ENCODE measurements around the gene C6orf52. TPM values are rescaled to one million over a fixed set of nuclear protein-coding genes. Genes with fewer than 3 reads are reported as not detected.
"Not testable (repeated sequence)": the region's sequence is repeated elsewhere in the genome, so short reads cannot be mapped to it uniquely, and the experiment has no call there.

Gene C6orf52
- 3.5 and 4.8 TPM in 2 replicates for total RNA-seq
- long read RNA-seq: 0 reads

- TF ChIP-seq, protein P1, sequence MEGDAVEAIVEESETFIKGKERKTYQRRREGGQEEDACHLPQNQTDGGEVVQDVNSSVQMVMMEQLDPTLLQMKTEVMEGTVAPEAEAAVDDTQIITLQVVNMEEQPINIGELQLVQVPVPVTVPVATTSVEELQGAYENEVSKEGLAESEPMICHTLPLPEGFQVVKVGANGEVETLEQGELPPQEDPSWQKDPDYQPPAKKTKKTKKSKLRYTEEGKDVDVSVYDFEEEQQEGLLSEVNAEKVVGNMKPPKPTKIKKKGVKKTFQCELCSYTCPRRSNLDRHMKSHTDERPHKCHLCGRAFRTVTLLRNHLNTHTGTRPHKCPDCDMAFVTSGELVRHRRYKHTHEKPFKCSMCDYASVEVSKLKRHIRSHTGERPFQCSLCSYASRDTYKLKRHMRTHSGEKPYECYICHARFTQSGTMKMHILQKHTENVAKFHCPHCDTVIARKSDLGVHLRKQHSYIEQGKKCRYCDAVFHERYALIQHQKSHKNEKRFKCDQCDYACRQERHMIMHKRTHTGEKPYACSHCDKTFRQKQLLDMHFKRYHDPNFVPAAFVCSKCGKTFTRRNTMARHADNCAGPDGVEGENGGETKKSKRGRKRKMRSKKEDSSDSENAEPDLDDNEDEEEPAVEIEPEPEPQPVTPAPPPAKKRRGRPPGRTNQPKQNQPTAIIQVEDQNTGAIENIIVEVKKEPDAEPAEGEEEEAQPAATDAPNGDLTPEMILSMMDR (IDR thresholded peaks at IDR 0.05; ENCODE audit: unreplicated experiment): no peak
- peak within 1 kb of the TSS; percentile 100 for H3K27ac Mint-ChIP-seq
- DNase-seq (ENCODE audit: low spot score, unreplicated experiment): peak; percentile 66
- H3K4me3 Mint-ChIP-seq (ENCODE audit: low read depth): peak within 1 kb of the TSS; percentile 97
- H3K4me1 Mint-ChIP-seq (ENCODE audit: low read depth): peaks cover 40% of the 10 kb centered on the region
- H3K9me3 Mint-ChIP-seq (ENCODE audit: low read depth): no peaks in the 10 kb centered on the region
- peaks cover 2% of the 10 kb centered on the region for H3K36me3 Mint-ChIP-seq (ENCODE audit: insufficient read depth)
- no peaks in the 10 kb centered on the region for H3K27me3 Mint-ChIP-seq
Observed at GRCh38 chr6:10694302-10695085, at the start of gene C6orf52, which contains the start of gene PAK1IP1. Gene C6orf52 (minus strand): TSS chr6:10694616. CDS start chr6:10687550, 7,066 bp downstream. Gene PAK1IP1 (plus strand): TSS chr6:10694972. CDS start chr6:10694986, 14 bp downstream.

DNA sequence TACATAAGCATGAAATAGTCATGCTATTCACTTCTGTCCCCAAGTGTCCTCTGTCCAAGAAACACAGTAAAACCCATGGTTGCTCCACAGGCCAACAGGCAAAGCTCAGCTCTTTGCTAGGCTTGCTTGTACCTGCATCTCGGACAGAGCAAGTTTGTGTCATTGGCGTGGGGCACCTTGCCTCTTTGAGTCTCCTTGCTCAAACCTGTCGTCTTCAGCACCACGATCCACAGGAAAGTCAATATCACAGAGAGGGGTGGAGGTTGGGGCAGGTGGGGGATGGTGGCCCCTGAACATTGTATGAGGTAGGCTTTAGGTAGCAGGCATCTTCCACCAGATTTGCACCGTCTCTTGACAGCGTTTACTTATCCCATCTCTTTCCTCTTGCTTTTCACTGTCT, 49.1 kb upstream of the C6orf52 start:
- Mint-ChIP-seq H3K36me3 (ENCODE audit: insufficient read depth) (peaks cover 3% of the 10 kb centered on the region), H3K4me1 (ENCODE audit: low read depth) (peaks cover 8% of the 10 kb centered on the region), H3K4me3 (ENCODE audit: low read depth) (no peak overlapping the region), H3K9me3 (ENCODE audit: low read depth) (no peaks in the 10 kb centered on the region), H3K27me3 (no peaks in the 10 kb centered on the region), H3K27ac (no peak overlapping the region)
- no peak for DNase-seq (ENCODE audit: low spot score, unreplicated experiment)
- TF ChIP-seq, protein P1 (IDR thresholded peaks at IDR 0.05; ENCODE audit: unreplicated experiment): no peak

- TF ChIP-seq, protein P1 (IDR thresholded peaks at IDR 0.05; ENCODE audit: unreplicated experiment): no peak
- Mint-ChIP-seq H3K9me3 (ENCODE audit: low read depth) (no peaks in the 10 kb centered on the region), H3K4me3 (ENCODE audit: low read depth) (no peak overlapping the region), H3K36me3 (ENCODE audit: insufficient read depth) (peaks cover 6% of the 10 kb centered on the region), H3K27ac (no peak overlapping the region), H3K27me3 (no peaks in the 10 kb centered on the region), H3K4me1 (ENCODE audit: low read depth) (peaks cover 5% of the 10 kb centered on the region)
- DNase-seq (ENCODE audit: low spot score, unreplicated experiment): no peak
Observed at GRCh38 chr6:10742251-10742650, 47.8 kb upstream of the C6orf52 start.

DNA sequence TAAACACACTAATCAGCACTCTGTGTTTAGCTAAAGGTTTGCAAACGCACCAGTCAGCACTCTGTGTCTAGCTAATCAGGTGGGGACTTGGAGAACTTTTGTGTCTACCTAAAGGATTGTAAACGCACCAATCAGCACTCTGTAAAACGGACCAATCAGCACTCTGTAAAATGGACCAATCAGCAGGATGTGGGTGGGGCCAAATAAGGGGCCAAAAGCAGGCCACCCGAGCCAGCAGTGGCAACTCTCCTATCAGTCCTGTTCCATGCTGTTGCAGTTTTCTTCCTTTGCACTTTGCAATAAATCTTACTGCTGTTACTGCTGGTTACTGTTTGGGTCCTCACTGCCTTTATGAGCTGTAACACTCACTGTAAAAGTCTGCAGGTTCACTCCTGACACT, 47.2 kb upstream of the C6orf52 start:
- not testable (repeated sequence) for H3K4me3 Mint-ChIP-seq (ENCODE audit: low read depth); H3K36me3 Mint-ChIP-seq (ENCODE audit: insufficient read depth); DNase-seq (ENCODE audit: low spot score, unreplicated experiment); H3K4me1 Mint-ChIP-seq (ENCODE audit: low read depth); H3K27ac Mint-ChIP-seq; H3K27me3 Mint-ChIP-seq; H3K9me3 Mint-ChIP-seq (ENCODE audit: low read depth)

GRCh38 chr6:10740061-10740460, 45.6 kb upstream of the C6orf52 start:
- TF ChIP-seq, protein P1 (IDR thresholded peaks at IDR 0.05; ENCODE audit: unreplicated experiment): no peak
- Mint-ChIP-seq H3K27ac (no peak overlapping the region), H3K4me3 (ENCODE audit: low read depth) (no peak overlapping the region)

GRCh38 chr6:10736731-10737130, 42.3 kb upstream of the C6orf52 start:
- no peaks in the 10 kb centered on the region for H3K4me1 Mint-ChIP-seq (ENCODE audit: low read depth)
- H3K4me3 Mint-ChIP-seq (ENCODE audit: low read depth): no peak overlapping the region
- H3K27ac Mint-ChIP-seq: no peak overlapping the region
- no peaks in the 10 kb centered on the region for H3K27me3 Mint-ChIP-seq
- H3K9me3 Mint-ChIP-seq (ENCODE audit: low read depth): no peaks in the 10 kb centered on the region
- no peak for DNase-seq (ENCODE audit: low spot score, unreplicated experiment)
- TF ChIP-seq, protein P1 (IDR thresholded peaks at IDR 0.05; ENCODE audit: unreplicated experiment): no peak
- H3K36me3 Mint-ChIP-seq (ENCODE audit: insufficient read depth): peaks cover 16% of the 10 kb centered on the region

More at GRCh38 chr6:10740061-10740460, 45.6 kb upstream of the C6orf52 start:
- Mint-ChIP-seq H3K36me3 (ENCODE audit: insufficient read depth) (peaks cover 6% of the 10 kb centered on the region), H3K9me3 (ENCODE audit: low read depth) (no peaks in the 10 kb centered on the region), H3K4me1 (ENCODE audit: low read depth) (no peaks in the 10 kb centered on the region), H3K27me3 (no peaks in the 10 kb centered on the region)
- DNase-seq (ENCODE audit: low spot score, unreplicated experiment): no peak

Data from progenitor cell of endocrine pancreas (in vitro differentiated cells).